ENCODE results near the gene NAIF1. TPM values are rescaled to one million over a fixed set of nuclear protein-coding genes. Genes with fewer than 3 reads are reported as not detected.

The NAIF1 gene
- polyA plus RNA-seq, 2 of the 4 experiments (the other 2 are of a cell fraction): 6.0 to 7.5 TPM

DNA sequence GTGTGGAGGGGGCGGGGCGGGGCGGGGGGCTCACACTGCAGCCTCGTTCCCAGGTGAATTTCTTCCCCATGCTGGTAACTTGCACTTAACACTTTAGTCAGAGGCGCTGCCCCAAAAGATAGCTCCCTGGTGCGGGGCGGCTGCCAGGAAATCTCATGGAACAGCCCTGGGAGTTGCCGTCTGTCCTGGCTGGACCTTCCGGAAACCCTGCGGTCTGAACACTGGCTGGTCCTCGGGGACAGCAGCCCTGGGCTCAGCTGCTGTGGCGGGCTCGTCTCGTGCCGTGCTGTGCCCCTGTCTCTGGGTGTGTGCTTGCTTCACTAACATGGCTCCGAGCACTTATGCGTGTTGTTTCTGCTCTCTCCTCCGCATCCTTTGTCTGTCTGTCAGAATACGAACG lies 34.6 kb upstream of the NAIF1 start:
- Histone ChIP-seq H3K4me3 (no peak overlapping the region), H3K4me2 (no peak overlapping the region), H3K27ac (no peak overlapping the region), H3K4me1 (peaks cover 29% of the 10 kb centered on the region), H3K9me3 (no peaks in the 10 kb centered on the region)
- ChIA-PET POLR2A (no interaction called here), CTCF (interaction anchor here (0.6 to 19.6 kb wide), 4 partner anchors 8 to 158 kb away, joined by 4 to 290 read pairs (median 8); no protein-coding TSS in a partner anchor)
- no peak for DNase-seq (ENCODE audit: low read depth in 1 of 2, low spot score in 1 of 2)
- WGBS (ENCODE audit: missing lambda C conversion rate): 97% methylated on average over 18 of the region's 20 CpGs
- ATAC-seq: no peak
- TF ChIP-seq, protein P1, sequence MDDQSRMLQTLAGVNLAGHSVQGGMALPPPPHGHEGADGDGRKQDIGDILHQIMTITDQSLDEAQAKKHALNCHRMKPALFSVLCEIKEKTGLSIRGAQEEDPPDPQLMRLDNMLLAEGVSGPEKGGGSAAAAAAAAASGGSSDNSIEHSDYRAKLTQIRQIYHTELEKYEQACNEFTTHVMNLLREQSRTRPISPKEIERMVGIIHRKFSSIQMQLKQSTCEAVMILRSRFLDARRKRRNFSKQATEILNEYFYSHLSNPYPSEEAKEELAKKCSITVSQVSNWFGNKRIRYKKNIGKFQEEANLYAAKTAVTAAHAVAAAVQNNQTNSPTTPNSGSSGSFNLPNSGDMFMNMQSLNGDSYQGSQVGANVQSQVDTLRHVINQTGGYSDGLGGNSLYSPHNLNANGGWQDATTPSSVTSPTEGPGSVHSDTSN (IDR thresholded peaks at IDR 0.05): no peak
- TF ChIP-seq, protein P2, sequence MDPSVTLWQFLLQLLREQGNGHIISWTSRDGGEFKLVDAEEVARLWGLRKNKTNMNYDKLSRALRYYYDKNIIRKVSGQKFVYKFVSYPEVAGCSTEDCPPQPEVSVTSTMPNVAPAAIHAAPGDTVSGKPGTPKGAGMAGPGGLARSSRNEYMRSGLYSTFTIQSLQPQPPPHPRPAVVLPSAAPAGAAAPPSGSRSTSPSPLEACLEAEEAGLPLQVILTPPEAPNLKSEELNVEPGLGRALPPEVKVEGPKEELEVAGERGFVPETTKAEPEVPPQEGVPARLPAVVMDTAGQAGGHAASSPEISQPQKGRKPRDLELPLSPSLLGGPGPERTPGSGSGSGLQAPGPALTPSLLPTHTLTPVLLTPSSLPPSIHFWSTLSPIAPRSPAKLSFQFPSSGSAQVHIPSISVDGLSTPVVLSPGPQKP (IDR thresholded peaks at IDR 0.05; ENCODE audit: low read depth, low read length): no peak
- TF ChIP-seq, protein P3, sequence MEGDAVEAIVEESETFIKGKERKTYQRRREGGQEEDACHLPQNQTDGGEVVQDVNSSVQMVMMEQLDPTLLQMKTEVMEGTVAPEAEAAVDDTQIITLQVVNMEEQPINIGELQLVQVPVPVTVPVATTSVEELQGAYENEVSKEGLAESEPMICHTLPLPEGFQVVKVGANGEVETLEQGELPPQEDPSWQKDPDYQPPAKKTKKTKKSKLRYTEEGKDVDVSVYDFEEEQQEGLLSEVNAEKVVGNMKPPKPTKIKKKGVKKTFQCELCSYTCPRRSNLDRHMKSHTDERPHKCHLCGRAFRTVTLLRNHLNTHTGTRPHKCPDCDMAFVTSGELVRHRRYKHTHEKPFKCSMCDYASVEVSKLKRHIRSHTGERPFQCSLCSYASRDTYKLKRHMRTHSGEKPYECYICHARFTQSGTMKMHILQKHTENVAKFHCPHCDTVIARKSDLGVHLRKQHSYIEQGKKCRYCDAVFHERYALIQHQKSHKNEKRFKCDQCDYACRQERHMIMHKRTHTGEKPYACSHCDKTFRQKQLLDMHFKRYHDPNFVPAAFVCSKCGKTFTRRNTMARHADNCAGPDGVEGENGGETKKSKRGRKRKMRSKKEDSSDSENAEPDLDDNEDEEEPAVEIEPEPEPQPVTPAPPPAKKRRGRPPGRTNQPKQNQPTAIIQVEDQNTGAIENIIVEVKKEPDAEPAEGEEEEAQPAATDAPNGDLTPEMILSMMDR (IDR thresholded peaks at IDR 0.05): no peak
- TF ChIP-seq FOXS1 (CRISPR knock-in tag; IDR thresholded peaks at IDR 0.05): no peak
- TF ChIP-seq SMC3 (IDR thresholded peaks at IDR 0.05): no peak
- no peak for TF ChIP-seq MAZ (IDR thresholded peaks at IDR 0.05; ENCODE audit: borderline replicate concordance, low read depth, low read length)
- FAIRE-seq: no peak

DNA sequence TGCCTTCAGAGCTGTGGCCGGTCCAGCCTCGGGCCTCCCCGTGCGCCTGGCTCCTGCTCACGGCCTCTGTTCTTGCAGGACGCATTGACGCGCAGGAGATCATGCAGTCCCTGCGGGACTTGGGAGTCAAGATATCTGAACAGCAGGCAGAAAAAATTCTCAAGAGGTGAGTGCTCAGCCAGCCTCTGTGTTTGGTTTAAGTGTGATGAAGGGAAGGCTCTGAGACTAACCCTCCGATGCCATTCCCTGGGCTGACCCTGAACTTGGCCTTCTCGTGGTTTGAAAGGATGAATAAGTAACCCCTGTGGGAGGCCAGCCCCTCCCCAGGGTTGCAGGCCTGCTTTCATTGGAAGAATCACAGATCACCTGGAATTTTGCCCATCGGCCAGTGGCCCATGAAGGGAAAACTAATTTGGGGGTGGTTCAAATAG lies 34.1 kb upstream of the NAIF1 start:
- WGBS (ENCODE audit: missing lambda C conversion rate): 93% methylated on average over 12 of the region's 12 CpGs
- FAIRE-seq (no peak), ATAC-seq (no peak), DNase-seq (ENCODE audit: low read depth in 1 of 2, low spot score in 1 of 2) (no peak)
- ChIA-PET CTCF (interaction anchor here (0.6 to 19.6 kb wide), 5 partner anchors 14 to 158 kb away, joined by 3 to 290 read pairs (median 4); partner anchors contain the start of genes EEIG1 and SLC25A25), POLR2A (interaction anchor here (0.6 kb wide), 1 partner anchor 12 kb away, joined by 4 read pairs; no protein-coding TSS in a partner anchor)
- Histone ChIP-seq H3K9me3 (no peaks in the 10 kb centered on the region), H3K4me1 (peaks cover 29% of the 10 kb centered on the region), H3K4me2 (no peak overlapping the region), H3K27ac (no peak overlapping the region), H3K4me3 (no peak overlapping the region)
- TF ChIP-seq CHD4 (IDR thresholded peaks at IDR 0.05; ENCODE audit: borderline replicate concordance) (no peak), MAFK (IDR thresholded peaks at IDR 0.05; ENCODE audit: partially characterized antibody) (no peak), FOSL2 (IDR thresholded peaks at IDR 0.05) (no peak), FOSL2 (CRISPR knock-in tag; IDR thresholded peaks at IDR 0.05) (no peak), USF2 (IDR thresholded peaks at IDR 0.05) (no peak), HOXB13 (CRISPR knock-in tag; IDR thresholded peaks at IDR 0.05; ENCODE audit: low read depth) (no peak), JUN (IDR thresholded peaks at IDR 0.05) (no peak), CBX2 (IDR thresholded peaks at IDR 0.05; ENCODE audit: borderline replicate concordance, low read depth) (no peak), PHF8 (IDR thresholded peaks at IDR 0.05; ENCODE audit: borderline replicate concordance, low read depth) (no peak), TFCP2L1 (CRISPR knock-in tag; IDR thresholded peaks at IDR 0.05) (no peak), HOXB5 (CRISPR knock-in tag; IDR thresholded peaks at IDR 0.05) (no peak), RAD21 (conservative IDR thresholded peaks at IDR 0.05 in 1 of 2, IDR thresholded peaks at IDR 0.05 in 1 of 2) (no peak), BCL3 (IDR thresholded peaks at IDR 0.05) (no peak), BHLHE40 (IDR thresholded peaks at IDR 0.05; ENCODE audit: low read depth, low read length) (no peak), EP300 (IDR thresholded peaks at IDR 0.05) (no peak), HES2 (IDR thresholded peaks at IDR 0.05) (no peak), JUNB (IDR thresholded peaks at IDR 0.05) (no peak)
- TF ChIP-seq, protein P1 (IDR thresholded peaks at IDR 0.05): no peak
- TF ChIP-seq, protein P4, sequence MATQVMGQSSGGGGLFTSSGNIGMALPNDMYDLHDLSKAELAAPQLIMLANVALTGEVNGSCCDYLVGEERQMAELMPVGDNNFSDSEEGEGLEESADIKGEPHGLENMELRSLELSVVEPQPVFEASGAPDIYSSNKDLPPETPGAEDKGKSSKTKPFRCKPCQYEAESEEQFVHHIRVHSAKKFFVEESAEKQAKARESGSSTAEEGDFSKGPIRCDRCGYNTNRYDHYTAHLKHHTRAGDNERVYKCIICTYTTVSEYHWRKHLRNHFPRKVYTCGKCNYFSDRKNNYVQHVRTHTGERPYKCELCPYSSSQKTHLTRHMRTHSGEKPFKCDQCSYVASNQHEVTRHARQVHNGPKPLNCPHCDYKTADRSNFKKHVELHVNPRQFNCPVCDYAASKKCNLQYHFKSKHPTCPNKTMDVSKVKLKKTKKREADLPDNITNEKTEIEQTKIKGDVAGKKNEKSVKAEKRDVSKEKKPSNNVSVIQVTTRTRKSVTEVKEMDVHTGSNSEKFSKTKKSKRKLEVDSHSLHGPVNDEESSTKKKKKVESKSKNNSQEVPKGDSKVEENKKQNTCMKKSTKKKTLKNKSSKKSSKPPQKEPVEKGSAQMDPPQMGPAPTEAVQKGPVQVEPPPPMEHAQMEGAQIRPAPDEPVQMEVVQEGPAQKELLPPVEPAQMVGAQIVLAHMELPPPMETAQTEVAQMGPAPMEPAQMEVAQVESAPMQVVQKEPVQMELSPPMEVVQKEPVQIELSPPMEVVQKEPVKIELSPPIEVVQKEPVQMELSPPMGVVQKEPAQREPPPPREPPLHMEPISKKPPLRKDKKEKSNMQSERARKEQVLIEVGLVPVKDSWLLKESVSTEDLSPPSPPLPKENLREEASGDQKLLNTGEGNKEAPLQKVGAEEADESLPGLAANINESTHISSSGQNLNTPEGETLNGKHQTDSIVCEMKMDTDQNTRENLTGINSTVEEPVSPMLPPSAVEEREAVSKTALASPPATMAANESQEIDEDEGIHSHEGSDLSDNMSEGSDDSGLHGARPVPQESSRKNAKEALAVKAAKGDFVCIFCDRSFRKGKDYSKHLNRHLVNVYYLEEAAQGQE (IDR thresholded peaks at IDR 0.05): no peak

Measured in A549 (cell line).